ENCODE data around the gene MYCL.

The MYCL gene

DNA sequence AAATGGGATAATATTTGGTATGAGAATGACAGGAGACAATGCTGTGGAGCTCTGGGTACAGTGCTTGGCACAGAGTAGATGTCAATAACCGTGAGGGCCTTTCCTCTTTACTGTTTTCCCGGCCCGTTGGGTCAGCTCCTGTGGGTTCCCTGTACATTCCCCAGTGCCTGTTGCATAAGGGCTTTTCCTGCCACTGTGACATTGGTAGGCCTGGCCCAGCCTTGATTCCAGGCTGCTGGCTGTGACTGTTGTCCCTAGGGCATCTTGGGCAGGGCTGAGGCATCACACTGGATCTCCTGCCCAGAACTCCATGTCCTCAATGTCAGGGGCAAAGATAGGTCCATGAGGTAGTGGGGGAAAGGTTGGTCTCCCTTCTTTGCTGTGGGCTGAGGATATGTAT lies 25.8 kb upstream of the MYCL start:
- DNase-seq (ENCODE audit: extremely low read depth, low read depth), result no peak
- TF ChIP-seq, protein P1, sequence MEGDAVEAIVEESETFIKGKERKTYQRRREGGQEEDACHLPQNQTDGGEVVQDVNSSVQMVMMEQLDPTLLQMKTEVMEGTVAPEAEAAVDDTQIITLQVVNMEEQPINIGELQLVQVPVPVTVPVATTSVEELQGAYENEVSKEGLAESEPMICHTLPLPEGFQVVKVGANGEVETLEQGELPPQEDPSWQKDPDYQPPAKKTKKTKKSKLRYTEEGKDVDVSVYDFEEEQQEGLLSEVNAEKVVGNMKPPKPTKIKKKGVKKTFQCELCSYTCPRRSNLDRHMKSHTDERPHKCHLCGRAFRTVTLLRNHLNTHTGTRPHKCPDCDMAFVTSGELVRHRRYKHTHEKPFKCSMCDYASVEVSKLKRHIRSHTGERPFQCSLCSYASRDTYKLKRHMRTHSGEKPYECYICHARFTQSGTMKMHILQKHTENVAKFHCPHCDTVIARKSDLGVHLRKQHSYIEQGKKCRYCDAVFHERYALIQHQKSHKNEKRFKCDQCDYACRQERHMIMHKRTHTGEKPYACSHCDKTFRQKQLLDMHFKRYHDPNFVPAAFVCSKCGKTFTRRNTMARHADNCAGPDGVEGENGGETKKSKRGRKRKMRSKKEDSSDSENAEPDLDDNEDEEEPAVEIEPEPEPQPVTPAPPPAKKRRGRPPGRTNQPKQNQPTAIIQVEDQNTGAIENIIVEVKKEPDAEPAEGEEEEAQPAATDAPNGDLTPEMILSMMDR (IDR thresholded peaks at IDR 0.05; ENCODE audit: low read depth, low read length), result no peak

DNA sequence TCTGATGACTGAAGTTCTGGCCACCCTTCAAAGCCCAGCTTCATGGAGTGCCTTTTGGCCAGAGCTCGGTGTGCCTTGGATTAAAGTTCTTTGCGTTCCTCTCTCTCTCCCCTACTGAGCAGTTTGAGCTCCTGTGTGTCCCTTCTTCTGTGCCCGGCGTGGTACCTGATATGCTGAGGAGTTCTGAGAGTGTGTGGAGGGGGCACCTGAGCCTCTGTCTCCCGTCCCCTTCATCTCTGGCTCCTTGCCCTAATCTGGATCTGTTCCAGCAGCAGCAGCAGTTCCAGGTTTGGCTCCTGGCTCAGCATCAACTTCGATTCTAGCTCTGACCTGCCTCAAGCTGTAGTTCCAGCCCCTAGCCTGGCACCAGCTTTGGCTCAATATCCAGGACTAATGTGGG lies 25.1 kb upstream of the MYCL start:
- no peak for DNase-seq (ENCODE audit: extremely low read depth, low read depth)
- TF ChIP-seq, protein P1 (IDR thresholded peaks at IDR 0.05; ENCODE audit: low read depth, low read length), result no peak

DNA sequence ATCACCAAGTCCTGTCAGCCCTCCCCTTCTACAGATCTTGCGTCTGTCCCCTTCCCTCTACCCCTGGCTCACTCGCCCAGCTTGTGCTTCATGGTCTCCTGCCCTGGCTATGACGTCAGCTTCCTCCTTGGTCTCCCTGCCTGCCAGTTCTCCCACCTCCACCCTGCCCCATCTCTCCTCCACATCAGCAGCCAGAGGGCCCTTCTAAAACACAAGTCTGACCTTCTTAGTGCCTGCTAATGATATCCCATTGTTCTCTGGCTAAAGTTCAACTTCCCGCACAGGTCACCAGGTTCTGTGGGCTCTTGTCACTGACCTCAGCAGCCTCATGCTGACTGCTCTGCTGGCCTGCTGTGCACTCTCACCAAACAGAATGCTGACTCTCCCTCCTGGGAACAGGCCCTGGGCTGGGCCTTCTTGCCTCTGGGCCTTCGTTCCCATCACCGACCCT lies 24.7 kb upstream of the MYCL start:
- DNase-seq (ENCODE audit: extremely low read depth, low read depth), result no peak
- TF ChIP-seq, protein P1 (IDR thresholded peaks at IDR 0.05; ENCODE audit: low read depth, low read length), result no peak

DNA sequence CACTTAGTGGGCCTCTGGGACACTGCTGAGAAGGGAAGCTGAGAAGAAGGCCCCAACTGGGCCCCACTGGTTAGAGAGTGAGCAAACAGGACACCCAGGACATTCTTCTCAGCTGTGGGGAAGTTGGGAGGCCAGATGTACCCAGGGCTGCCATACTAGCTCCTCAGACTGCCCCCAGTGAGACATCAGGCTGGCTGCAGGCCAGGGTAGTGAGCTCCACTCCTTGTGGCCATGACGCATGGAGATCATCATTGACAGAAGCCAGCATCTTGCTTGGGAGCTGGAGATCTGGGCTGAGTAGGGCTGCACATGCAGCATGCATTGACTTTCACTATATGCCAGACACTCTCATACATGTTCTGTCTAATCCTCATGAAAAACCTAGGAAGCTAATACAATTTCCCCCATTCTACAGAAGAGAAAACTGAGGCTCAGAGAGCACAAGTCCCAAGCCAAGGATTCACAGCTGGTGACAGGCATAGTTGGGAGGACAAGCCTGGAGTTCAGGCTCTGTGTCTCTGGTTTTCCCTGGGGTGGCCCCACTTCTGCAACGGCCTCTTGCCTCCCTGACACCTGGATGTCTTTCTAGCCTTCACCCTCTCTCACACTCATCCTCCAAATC lies 24.1 kb upstream of the MYCL start:
- TF ChIP-seq, protein P1 (IDR thresholded peaks at IDR 0.05; ENCODE audit: low read depth, low read length), result no peak
- no peak for DNase-seq (ENCODE audit: extremely low read depth, low read depth)

DNA sequence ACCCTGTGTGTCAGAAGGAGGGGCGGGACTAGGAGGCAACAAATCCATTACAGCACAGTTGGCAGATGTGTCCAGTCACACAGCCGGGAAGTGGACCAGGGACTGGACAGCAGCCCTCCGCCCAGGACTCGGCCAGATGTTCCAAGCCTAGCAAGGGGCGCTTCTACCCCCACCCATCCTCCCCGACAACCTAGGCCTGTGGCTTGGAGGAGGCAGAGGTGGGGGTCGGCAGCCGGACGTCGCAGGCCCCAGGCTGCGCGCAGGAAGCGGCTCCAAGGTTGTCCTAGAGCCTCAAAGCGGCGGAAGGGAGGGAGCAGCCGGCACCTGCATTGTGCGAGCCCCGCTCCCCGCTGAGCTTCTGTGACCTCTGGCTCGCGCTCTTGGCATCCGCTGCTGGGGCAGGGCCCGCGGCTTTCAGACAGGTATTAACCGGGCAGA lies 20.6 kb upstream of the MYCL start:
- no peak for DNase-seq (ENCODE audit: extremely low read depth, low read depth)
- TF ChIP-seq, protein P1 (IDR thresholded peaks at IDR 0.05; ENCODE audit: low read depth, low read length), result no peak

GRCh38 chr1:39919545-39919944 lies 17.8 kb upstream of the MYCL start:
- peak; percentile 15 for DNase-seq (ENCODE audit: extremely low read depth, low read depth)
- TF ChIP-seq, protein P1 (IDR thresholded peaks at IDR 0.05; ENCODE audit: low read depth, low read length), result peak; percentile 52

GRCh38 chr1:39917825-39918224 lies 16.1 kb upstream of the MYCL start:
- no peak for DNase-seq (ENCODE audit: extremely low read depth, low read depth)

More at GRCh38 chr1:39917825-39918224, 16.1 kb upstream of the MYCL start:
- TF ChIP-seq, protein P1 (IDR thresholded peaks at IDR 0.05; ENCODE audit: low read depth, low read length), result no peak; the same call in 1 of the 2 replicates
